ENCODE data around the gene CANT1. TPM values are rescaled to one million over a fixed set of nuclear protein-coding genes. Genes with fewer than 3 reads are reported as not detected.

Gene CANT1
- total RNA-seq, 1 donor from 2014 or later = 57.3 TPM

GRCh38 chr17:79047291-79047920 lies 37.8 kb upstream of the CANT1 start:
- H3K4me1 Mint-ChIP-seq (ENCODE audit: low read depth) = no peaks in the 10 kb centered on the region
- intact Hi-C loops (cut with micrococcal nuclease) = loop anchor here (2.0 to 5.0 kb wide), 2 partner anchors 37 to 660 kb away; no protein-coding TSS in a partner anchor

GRCh38 chr17:79046916-79047280 lies 37.3 kb upstream of the CANT1 start:
- Mint-ChIP-seq H3K4me3 (no peak overlapping the region), H3K4me1 (ENCODE audit: low read depth) (no peaks in the 10 kb centered on the region), H3K36me3 (ENCODE audit: low read depth) (no peaks in the 10 kb centered on the region), H3K27ac (no peak overlapping the region), H3K9me3 (no peaks in the 10 kb centered on the region), H3K27me3 (ENCODE audit: insufficient read depth) (peaks cover 2% of the 10 kb centered on the region)
- DNase-seq (ENCODE audit: low spot score) = no peak
- intact Hi-C loops (cut with micrococcal nuclease) = loop anchor here (1.0 to 5.0 kb wide), 3 partner anchors 38 to 660 kb away; no protein-coding TSS in a partner anchor

More at GRCh38 chr17:79047291-79047920, 37.8 kb upstream of the CANT1 start:
- H3K27ac Mint-ChIP-seq = no peak overlapping the region
- H3K9me3 Mint-ChIP-seq = no peaks in the 10 kb centered on the region
- no peak for DNase-seq (ENCODE audit: low spot score)
- no peak overlapping the region for H3K4me3 Mint-ChIP-seq
- H3K36me3 Mint-ChIP-seq (ENCODE audit: low read depth) = no peaks in the 10 kb centered on the region
- peaks cover 4% of the 10 kb centered on the region for H3K27me3 Mint-ChIP-seq (ENCODE audit: insufficient read depth)

- no peaks in the 10 kb centered on the region for H3K4me1 Mint-ChIP-seq (ENCODE audit: low read depth)
- DNase-seq (ENCODE audit: low spot score) = no peak
- intact Hi-C loops (cut with micrococcal nuclease) = loop anchor here (1.0 to 5.0 kb wide), 3 partner anchors 38 to 661 kb away; no protein-coding TSS in a partner anchor
- H3K4me3 Mint-ChIP-seq = no peak overlapping the region
- no peaks in the 10 kb centered on the region for H3K9me3 Mint-ChIP-seq
- no peaks in the 10 kb centered on the region for H3K27me3 Mint-ChIP-seq (ENCODE audit: insufficient read depth)
- H3K36me3 Mint-ChIP-seq (ENCODE audit: low read depth) = no peaks in the 10 kb centered on the region
- H3K27ac Mint-ChIP-seq = no peak overlapping the region
Measured at GRCh38 chr17:79046197-79046915, 36.8 kb upstream of the CANT1 start.

GRCh38 chr17:79045842-79046196 lies 36.3 kb upstream of the CANT1 start:
- Mint-ChIP-seq H3K36me3 (ENCODE audit: low read depth) (no peaks in the 10 kb centered on the region), H3K4me1 (ENCODE audit: low read depth) (no peaks in the 10 kb centered on the region), H3K9me3 (no peaks in the 10 kb centered on the region), H3K27me3 (ENCODE audit: insufficient read depth) (no peaks in the 10 kb centered on the region), H3K4me3 (no peak overlapping the region), H3K27ac (no peak overlapping the region)
- peak; percentile 41 for DNase-seq (ENCODE audit: low spot score)
- intact Hi-C loops (cut with micrococcal nuclease) = loop anchor here (1.0 to 5.0 kb wide), 3 partner anchors 39 to 661 kb away; no protein-coding TSS in a partner anchor

GRCh38 chr17:79045001-79045729 lies 35.6 kb upstream of the CANT1 start:
- H3K9me3 Mint-ChIP-seq = no peaks in the 10 kb centered on the region
- H3K4me3 Mint-ChIP-seq = no peak overlapping the region
- H3K36me3 Mint-ChIP-seq (ENCODE audit: low read depth) = no peaks in the 10 kb centered on the region
- intact Hi-C loops (cut with micrococcal nuclease) = loop anchor here (5.0 kb wide), 1 partner anchor 662 kb away; no protein-coding TSS in a partner anchor
- H3K27me3 Mint-ChIP-seq (ENCODE audit: insufficient read depth) = no peaks in the 10 kb centered on the region
- no peak for DNase-seq (ENCODE audit: low spot score)
- H3K4me1 Mint-ChIP-seq (ENCODE audit: low read depth) = no peaks in the 10 kb centered on the region
- H3K27ac Mint-ChIP-seq = no peak overlapping the region

GRCh38 chr17:79044462-79044861 lies 34.9 kb upstream of the CANT1 start:
- no peak overlapping the region for H3K4me3 Mint-ChIP-seq

GRCh38 chr17:79043931-79044320 lies 34.4 kb upstream of the CANT1 start:
- intact Hi-C loops (cut with micrococcal nuclease) = no loop called here
- Mint-ChIP-seq H3K4me1 (ENCODE audit: low read depth) (no peaks in the 10 kb centered on the region), H3K27ac (no peak overlapping the region), H3K4me3 (no peak overlapping the region), H3K9me3 (no peaks in the 10 kb centered on the region), H3K36me3 (ENCODE audit: low read depth) (no peaks in the 10 kb centered on the region), H3K27me3 (ENCODE audit: insufficient read depth) (no peaks in the 10 kb centered on the region)
- DNase-seq (ENCODE audit: low spot score) = no peak

More at GRCh38 chr17:79044462-79044861, 34.9 kb upstream of the CANT1 start:
- no peaks in the 10 kb centered on the region for H3K27me3 Mint-ChIP-seq (ENCODE audit: insufficient read depth)
- H3K36me3 Mint-ChIP-seq (ENCODE audit: low read depth) = no peaks in the 10 kb centered on the region
- no peak overlapping the region for H3K27ac Mint-ChIP-seq
- DNase-seq (ENCODE audit: low spot score) = no peak
- H3K4me1 Mint-ChIP-seq (ENCODE audit: low read depth) = no peaks in the 10 kb centered on the region
- no peaks in the 10 kb centered on the region for H3K9me3 Mint-ChIP-seq
- intact Hi-C loops (cut with micrococcal nuclease) = no loop called here

GRCh38 chr17:79043191-79043930 lies 33.8 kb upstream of the CANT1 start:
- H3K36me3 Mint-ChIP-seq (ENCODE audit: low read depth) = no peaks in the 10 kb centered on the region
- H3K4me3 Mint-ChIP-seq = no peak overlapping the region
- no peak for DNase-seq (ENCODE audit: low spot score)
- intact Hi-C loops (cut with micrococcal nuclease) = no loop called here
- no peaks in the 10 kb centered on the region for H3K4me1 Mint-ChIP-seq (ENCODE audit: low read depth)
- no peaks in the 10 kb centered on the region for H3K27me3 Mint-ChIP-seq (ENCODE audit: insufficient read depth)
- no peaks in the 10 kb centered on the region for H3K9me3 Mint-ChIP-seq
- H3K27ac Mint-ChIP-seq = no peak overlapping the region

GRCh38 chr17:79042421-79043190 lies 33.0 kb upstream of the CANT1 start:
- H3K36me3 Mint-ChIP-seq (ENCODE audit: low read depth) = no peaks in the 10 kb centered on the region
- H3K27me3 Mint-ChIP-seq (ENCODE audit: insufficient read depth) = no peaks in the 10 kb centered on the region
- peak; percentile 17 for DNase-seq (ENCODE audit: low spot score)
- intact Hi-C loops (cut with micrococcal nuclease) = no loop called here
- H3K4me1 Mint-ChIP-seq (ENCODE audit: low read depth) = no peaks in the 10 kb centered on the region
- no peak overlapping the region for H3K27ac Mint-ChIP-seq
- H3K4me3 Mint-ChIP-seq = no peak overlapping the region
- no peaks in the 10 kb centered on the region for H3K9me3 Mint-ChIP-seq

- no peak for DNase-seq (ENCODE audit: low spot score)
- no peaks in the 10 kb centered on the region for H3K4me1 Mint-ChIP-seq (ENCODE audit: low read depth)
- H3K4me3 Mint-ChIP-seq = no peak overlapping the region
- intact Hi-C loops (cut with micrococcal nuclease) = no loop called here
- H3K36me3 Mint-ChIP-seq (ENCODE audit: low read depth) = no peaks in the 10 kb centered on the region
- no peaks in the 10 kb centered on the region for H3K9me3 Mint-ChIP-seq
- peaks cover under 1% of the 10 kb centered on the region for H3K27me3 Mint-ChIP-seq (ENCODE audit: insufficient read depth)
- H3K27ac Mint-ChIP-seq = no peak overlapping the region
Measured at GRCh38 chr17:79041723-79042420, 32.3 kb upstream of the CANT1 start.

- no peaks in the 10 kb centered on the region for H3K4me1 Mint-ChIP-seq (ENCODE audit: low read depth)
- intact Hi-C loops (cut with micrococcal nuclease) = no loop called here
- H3K27ac Mint-ChIP-seq = no peak overlapping the region
- peaks cover 2% of the 10 kb centered on the region for H3K27me3 Mint-ChIP-seq (ENCODE audit: insufficient read depth)
- no peaks in the 10 kb centered on the region for H3K36me3 Mint-ChIP-seq (ENCODE audit: low read depth)
- no peak overlapping the region for H3K4me3 Mint-ChIP-seq
- no peak for DNase-seq (ENCODE audit: low spot score)
- no peaks in the 10 kb centered on the region for H3K9me3 Mint-ChIP-seq
Measured at GRCh38 chr17:79041041-79041570, 31.5 kb upstream of the CANT1 start.
